C4-2B (cell line): ENCODE results near the gene HMGCS2.
A peak's percentile ranks its signal among the peaks of the same experiment; 100 is the strongest.

Experiments used
- H3K27ac ChIP-seq: fragments of 450-650 bp; 2 replicates; pipeline ENCODE4 v1.5.1; 2017
- CTCF ChIP-seq: fragments of 450-650 bp; conservative IDR thresholded peaks from 2 replicates; pipeline ENCODE4 v1.5.1; 2017; ENCODE audit warnings: mild to moderate bottlenecking
- ZFX ChIP-seq: fragments of 450-650 bp; IDR thresholded peaks from 2 replicates; pipeline ENCODE4 v1.6.1; 2017

Gene HMGCS2

GRCh38 chr1:119779869-119780356 is 11.2 kb upstream of the HMGCS2 start:
- TF ChIP-seq CTCF (no peak), ZFX (no peak)
- peak overlapping the region; percentile 69 for H3K27ac ChIP-seq

GRCh38 chr1:119778886-119779560 is 10.3 kb upstream of the HMGCS2 start:
- no peak for TF ChIP-seq CTCF
- no peak for TF ChIP-seq ZFX
- H3K27ac ChIP-seq = peak overlapping the region; percentile 69; the same call in 1 of the 2 replicates

GRCh38 chr1:119778359-119778758 is 9.7 kb upstream of the HMGCS2 start:
- H3K27ac ChIP-seq = no peak overlapping the region
- TF ChIP-seq CTCF = no peak
- no peak for TF ChIP-seq ZFX

- TF ChIP-seq CTCF (no peak), ZFX (no peak)
- peak overlapping the region; percentile 52 for H3K27ac ChIP-seq
Observed at GRCh38 chr1:119774746-119775490, 6.2 kb upstream of the HMGCS2 start.

- H3K27ac ChIP-seq = peak overlapping the region; percentile 69; the same call in 1 of the 2 replicates
- TF ChIP-seq CTCF = no peak
Observed at GRCh38 chr1:119773711-119774241, 5.1 kb upstream of the HMGCS2 start.

- no peak overlapping the region for H3K27ac ChIP-seq
- TF ChIP-seq CTCF = no peak
- TF ChIP-seq ZFX = no peak
Observed at GRCh38 chr1:119772298-119772697, 3.6 kb upstream of the HMGCS2 start.

GRCh38 chr1:119771770-119772169 is 3.1 kb upstream of the HMGCS2 start:
- H3K27ac ChIP-seq = no peak overlapping the region
- TF ChIP-seq CTCF (no peak), ZFX (no peak)
